ENCODE measurements around the gene AP2A1.

- TF ChIP-seq, protein P1, sequence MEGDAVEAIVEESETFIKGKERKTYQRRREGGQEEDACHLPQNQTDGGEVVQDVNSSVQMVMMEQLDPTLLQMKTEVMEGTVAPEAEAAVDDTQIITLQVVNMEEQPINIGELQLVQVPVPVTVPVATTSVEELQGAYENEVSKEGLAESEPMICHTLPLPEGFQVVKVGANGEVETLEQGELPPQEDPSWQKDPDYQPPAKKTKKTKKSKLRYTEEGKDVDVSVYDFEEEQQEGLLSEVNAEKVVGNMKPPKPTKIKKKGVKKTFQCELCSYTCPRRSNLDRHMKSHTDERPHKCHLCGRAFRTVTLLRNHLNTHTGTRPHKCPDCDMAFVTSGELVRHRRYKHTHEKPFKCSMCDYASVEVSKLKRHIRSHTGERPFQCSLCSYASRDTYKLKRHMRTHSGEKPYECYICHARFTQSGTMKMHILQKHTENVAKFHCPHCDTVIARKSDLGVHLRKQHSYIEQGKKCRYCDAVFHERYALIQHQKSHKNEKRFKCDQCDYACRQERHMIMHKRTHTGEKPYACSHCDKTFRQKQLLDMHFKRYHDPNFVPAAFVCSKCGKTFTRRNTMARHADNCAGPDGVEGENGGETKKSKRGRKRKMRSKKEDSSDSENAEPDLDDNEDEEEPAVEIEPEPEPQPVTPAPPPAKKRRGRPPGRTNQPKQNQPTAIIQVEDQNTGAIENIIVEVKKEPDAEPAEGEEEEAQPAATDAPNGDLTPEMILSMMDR (IDR thresholded peaks at IDR 0.05): no peak
- TF ChIP-seq POLR2A (IDR thresholded peaks at IDR 0.05; ENCODE audit: low read length) (no peak), RARB (CRISPR knock-in tag; IDR thresholded peaks at IDR 0.05) (no peak), HOXA7 (CRISPR knock-in tag; IDR thresholded peaks at IDR 0.05) (no peak), BHLHE40 (IDR thresholded peaks at IDR 0.05; ENCODE audit: low read depth, low read length) (no peak), RFX5 (IDR thresholded peaks at IDR 0.05) (no peak)
Observed at GRCh38 chr19:49840321-49840720, 73.5 kb downstream of the AP2A1 start.

Measured in A549 (cell line).